COLO668 (cell line): ENCODE results near the gene POMZP3.
"Not testable (repeated sequence)": the region's sequence is repeated elsewhere in the genome, so short reads cannot be mapped to it uniquely, and the experiment has no call there.

Experiments used
- DNase-seq: peaks from one replicate; lab custom pipeline; 2025; ENCODE audit not compliant: unreplicated experiment; lab: John Stamatoyannopoulos, UW

Gene POMZP3

DNA sequence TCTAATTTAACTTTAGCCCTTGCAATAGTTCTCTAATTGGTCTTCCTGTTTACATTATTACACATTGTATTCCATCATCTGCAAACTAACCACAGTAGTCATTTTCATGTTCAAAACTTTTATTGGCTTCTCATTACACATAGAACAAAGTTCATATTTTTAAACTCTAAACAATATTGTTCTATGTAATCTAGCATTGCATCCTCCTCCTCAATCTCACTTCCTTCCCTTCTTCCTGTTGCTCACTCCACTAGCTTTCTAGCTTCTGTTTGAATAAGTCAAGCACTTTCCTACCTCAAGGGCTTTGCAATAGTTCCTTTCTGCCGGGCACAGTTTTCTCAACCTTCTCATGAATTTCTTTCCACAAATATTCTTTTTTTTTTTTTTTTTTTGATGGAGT is 38.5 kb downstream of the POMZP3 start:
- DNase-seq = not testable (repeated sequence)

DNA sequence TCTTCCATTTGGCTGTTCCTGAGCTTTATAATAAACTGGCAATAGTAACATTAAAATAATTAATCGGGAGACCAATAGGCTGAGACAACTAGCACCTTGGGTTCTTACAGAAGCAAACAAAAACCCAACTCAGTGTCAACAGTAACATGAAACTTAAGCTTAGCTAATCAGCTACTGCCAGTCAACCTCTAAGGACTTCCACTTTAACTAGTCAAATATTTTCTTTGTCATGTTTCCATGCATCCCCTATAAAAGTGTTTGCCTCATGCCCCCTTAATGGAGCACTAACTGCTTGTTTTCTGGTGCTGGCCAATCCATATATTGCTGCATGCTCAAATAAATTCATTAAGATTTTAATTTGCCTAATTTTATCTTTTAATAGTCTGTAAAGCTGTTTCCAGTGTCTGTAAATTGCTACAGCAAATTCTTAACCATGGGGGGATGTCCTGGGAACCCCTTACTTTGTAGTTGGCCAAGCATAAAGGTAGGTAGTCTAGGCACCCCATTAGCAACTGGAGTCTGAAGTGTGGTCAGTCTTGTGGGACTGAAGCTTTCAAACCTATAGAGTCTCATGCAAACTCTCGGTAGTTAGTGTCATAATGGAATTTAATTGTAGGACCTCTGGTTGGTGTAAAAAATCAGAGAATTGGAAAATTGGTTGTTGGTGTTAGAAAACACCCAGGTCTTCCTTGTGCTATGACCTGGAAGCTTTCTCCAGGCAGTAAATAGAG is 40.3 kb downstream of the POMZP3 start:
- not testable (repeated sequence) for DNase-seq

DNA sequence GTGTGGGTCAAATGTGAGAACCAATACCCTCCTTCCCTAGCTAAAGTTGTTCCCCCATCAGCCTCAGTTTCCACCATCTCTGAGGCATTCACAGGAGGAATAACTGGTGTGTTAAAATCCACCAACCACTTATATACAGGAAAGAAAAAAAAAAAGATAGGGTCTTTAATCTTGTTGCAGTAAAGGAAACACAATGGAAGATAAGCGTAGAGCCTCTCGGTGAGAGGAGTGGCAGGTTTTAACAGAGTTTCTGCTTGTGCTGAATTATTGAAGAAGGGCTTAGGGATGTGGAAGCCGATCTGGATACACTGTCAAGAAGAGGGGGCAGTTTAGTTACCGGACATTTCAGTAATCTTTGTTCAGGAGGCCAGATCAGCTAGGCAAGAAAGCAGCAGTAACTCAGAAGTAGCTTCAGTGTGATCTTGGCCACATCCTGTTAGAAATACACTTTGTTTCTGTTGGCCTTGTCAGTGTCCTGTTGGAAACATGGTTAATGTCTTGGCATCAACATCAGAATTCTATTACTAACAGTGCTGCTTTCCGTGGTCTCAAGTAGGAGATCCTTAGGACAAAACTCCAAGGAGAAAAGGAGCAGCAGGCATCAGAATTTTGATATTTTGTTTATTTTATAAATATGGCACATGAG is 43.3 kb downstream of the POMZP3 start:
- DNase-seq = not testable (repeated sequence)

DNA sequence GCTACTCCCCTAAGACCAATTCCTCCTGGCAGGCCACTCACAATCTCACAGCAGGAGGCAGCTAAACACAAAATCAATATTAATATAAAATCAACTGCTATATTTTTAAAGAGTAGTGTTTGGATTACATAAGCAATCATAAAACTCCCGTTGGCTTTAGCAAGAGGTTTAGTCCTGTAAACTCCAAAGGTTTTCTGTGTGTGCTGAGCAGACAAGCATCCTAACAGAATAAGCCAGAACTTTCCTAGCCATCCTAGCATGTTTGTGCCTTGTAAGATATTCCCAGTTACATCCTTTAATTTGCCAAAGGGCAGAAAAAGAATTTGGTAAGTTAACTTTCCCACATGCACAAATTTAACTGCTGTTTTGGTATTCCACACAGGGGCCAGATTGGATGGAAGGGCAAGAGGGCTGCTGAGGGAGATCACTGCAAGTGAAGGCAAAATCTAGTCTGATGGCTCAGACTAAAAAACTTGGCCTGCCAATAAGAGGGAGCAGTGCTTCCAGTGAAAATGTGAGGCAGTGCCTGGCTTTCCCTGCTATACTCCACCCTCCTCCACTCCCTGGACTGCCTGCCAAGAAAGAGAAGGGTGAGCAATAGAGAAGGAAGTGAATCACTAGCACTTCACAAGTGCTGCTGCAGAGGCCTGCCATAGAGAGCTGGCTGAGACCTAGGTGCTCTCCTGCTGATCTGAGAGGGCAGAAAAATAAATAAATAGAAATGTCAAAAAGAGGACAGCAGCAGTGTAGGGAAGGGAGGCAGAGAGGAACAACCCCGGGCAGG is 44.0 kb downstream of the POMZP3 start:
- not testable (repeated sequence) for DNase-seq

DNA sequence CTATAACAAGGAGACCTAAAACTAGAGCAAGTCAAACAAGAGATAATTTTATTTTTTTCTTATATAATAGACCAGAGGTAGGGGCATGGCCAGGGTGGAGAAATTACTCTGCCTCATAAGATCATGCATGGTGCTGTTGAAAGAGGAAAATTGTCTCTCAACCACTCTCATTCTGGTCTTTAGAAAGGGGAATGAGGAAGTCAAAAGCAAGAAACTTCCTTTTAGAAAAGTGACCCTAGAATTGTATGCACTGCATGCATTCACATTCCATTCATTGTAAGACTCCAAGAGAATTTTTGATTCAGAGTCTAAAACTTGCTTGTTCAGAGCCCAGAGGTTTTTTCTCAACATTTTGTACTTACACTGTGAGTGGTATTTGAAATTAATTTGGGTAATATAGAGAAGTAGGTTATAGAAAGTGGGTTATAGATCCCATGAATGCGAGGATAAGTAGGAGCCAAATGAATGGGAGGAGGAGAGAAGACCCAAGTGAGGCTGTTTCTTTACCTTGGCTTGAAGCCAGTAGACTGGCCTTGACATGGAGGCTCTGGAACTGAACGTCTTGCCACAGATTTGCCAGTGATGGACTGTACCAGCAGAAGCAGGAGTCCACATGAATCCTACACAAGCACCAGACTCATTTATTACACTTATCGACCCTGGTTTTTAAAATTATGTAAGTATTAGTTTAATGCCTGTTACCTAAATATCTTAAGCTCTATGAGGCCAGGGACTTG is 51.0 kb downstream of the POMZP3 start:
- DNase-seq = not testable (repeated sequence)

DNA sequence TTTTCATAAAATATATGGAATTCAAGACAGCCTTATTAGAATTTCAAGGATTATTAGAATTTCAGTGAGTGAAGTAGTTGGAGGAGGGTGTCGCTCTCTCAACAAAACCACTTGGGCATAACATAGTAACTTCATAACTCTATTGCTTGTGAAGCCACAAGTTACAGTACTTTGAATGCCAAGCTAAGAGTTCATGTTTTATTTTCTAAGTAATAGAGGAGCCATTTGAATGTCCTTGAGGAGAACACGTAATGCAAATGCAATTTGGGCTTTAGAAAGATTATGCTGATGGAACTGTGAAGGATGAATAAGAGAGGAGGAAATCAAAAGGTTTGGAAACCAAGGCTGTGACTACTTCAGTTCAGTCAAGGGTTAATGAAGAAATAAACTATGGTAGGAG is 51.6 kb downstream of the POMZP3 start:
- DNase-seq = not testable (repeated sequence)

DNA sequence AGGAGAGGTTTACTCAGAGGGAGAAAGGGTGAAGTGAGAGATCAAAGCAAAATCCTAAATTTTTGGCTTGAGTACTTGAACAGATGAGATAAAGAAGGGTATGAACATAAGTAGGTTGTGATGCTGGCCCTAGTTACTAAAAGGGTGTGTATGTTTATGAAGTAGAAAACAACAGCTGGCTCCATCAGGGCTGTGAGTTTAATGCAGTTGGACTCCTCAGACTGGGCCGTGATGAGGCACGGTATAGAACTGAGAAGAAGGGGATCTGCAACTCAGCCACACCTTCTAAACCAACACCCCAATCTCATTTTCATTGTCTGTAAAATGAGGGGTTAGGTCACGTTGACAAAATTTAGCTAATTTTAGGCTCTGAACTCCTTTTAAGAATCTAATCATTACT is 54.8 kb downstream of the POMZP3 start:
- DNase-seq = not testable (repeated sequence)

DNA sequence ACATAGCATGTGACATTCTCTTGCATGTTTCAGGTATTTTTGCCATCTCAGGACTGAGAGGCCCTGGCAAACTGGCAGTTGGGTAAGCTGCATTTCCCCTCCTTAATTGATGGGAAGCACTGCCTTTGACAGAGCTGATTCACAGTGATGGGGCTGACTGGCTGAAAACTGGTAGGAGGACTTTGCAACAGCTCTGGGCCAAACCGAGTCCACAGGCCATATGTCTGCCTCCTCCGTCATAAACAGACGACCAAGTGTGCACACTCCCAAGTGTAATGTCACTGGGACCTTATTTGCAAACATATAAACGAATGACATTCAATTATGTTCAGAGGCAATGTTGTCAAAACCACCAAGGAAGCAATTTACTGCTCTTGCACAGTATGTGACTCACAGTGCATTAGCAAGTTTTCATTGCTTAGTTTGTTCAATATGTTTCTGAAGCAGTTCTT is 56.7 kb downstream of the POMZP3 start:
- not testable (repeated sequence) for DNase-seq

DNA sequence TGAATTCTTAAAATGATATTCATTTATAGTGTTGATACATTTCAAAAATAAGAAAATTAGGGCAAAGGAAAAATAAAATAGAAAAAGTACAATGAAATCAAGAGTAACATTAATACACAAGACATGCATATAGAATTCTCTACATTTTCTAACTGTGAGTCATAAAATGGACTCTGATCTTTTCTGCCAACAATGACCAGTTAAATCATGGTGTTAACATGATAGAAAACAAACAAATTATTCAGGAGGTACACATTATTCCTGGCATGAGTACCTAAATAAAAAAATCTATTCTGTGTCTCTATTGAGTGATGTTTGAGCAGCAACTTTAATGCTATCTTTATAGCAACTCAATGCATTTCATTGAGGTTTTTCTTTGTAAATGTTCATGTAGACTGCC is 58.3 kb downstream of the POMZP3 start:
- not testable (repeated sequence) for DNase-seq

DNA sequence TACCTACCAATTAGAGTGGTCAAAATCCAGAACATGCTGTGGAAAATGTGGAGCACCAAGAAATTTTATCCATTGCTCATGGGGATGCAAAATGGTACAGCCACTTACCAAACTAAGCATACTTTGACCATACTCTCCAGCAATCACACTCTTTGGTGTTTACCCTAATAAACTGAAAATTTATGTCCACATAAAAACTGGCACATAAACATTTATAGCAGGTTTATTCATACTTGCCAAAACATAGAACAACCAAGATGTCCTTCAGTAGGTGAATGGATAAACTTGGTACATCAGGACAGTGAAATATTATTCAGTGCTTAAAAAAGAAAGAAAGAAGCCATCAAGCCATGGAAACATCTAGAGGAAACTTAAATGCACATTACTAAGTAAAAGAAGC is 59.3 kb downstream of the POMZP3 start:
- DNase-seq = not testable (repeated sequence)

DNA sequence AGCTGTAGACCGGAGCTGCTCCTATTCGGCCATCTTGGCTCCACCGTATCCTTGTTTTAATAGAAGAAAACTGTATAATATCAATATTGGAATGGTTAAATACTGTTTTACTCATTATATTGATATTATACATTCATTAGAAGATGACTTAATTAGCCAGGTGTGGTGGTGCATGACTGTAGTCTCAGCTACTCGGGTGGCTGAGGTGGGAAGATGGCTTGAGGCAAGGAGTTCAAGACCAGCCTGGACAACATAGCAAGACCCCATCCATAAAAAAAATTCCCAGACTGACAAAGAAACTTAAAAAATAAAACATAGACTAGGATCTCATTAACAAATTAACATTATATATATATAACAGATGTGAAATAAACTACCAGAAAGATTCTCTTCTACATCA is 59.8 kb downstream of the POMZP3 start:
- DNase-seq = not testable (repeated sequence)

DNA sequence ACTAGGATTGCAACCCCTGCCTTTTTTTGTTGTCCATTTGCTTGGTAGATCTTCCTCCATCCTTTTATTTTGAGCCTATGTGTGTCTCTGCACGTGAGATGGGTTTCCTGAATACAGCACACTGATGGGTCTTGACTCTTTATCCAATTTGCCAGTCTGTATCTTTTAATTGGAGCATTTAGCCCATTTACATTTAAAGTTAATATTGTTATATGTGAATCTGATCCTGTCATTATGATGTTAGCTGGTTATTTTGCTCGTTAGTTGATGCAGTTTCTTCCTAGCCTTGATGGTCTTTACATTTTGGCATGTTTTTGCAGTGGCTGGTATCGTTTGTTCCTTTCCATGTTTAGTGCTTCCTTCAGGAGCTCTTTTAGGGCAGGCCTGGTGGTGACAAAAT is 62.1 kb downstream of the POMZP3 start:
- DNase-seq = not testable (repeated sequence)

DNA sequence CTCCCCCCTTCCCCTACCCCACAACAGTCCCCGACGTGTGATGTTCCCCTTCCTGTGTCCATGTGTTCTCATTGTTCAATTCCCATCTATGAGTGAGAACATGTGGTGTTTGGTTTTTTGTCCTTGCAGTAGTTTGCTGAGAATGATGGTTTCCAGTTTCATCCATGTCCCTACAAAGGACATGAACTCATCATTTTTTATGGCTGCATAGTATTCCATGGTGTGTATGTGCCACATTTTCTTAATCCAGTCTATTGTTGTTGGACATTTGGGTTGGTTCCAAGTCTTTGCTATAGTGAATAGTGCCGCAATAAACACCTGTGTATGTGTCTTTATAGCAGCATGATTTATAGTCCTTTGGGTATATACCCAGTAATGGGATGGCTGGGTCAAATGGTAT is 65.7 kb downstream of the POMZP3 start:
- not testable (repeated sequence) for DNase-seq

DNA sequence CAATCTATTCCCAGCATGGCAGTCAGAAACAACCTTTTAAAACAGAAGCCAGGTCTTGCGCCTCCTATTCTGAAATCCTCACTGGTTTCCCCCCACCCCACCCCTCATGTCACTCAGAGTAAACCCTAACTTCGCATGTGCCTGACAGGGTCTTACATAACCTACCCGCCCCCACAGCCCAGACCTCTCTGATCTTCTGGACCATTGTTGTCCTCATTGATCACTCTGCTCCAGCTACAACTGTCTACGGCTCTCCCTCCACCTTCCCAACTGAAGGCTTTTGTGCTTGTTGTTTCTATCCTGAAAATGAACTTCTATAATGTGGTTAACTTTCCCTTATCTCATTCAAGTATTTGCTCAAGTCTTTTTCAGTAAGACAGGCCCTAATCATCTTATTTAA is 66.9 kb downstream of the POMZP3 start:
- not testable (repeated sequence) for DNase-seq
